HepG2 (cell line): Measurements from ENCODE around the gene ACAN. TPM values are rescaled to one million over a fixed set of nuclear protein-coding genes. Genes with fewer than 3 reads are reported as not detected.

ENCODE experiments used
- ATAC-seq: fragments of 200-7000 bp; cut with Tn5 transposase; 3 replicates; pipeline ENCODE4 v1.9.1; 2020; ENCODE audit warnings: mild to moderate bottlenecking, moderate library complexity
- BruUV-seq: library from RNA; stranded (reverse); fragments of 400-500 nt; replicated peaks from 2 replicates; lab custom pipeline; 2021; lab: Mats Ljungman, UMichigan
- CTCF ChIA-PET: fragments of 300-600 bp; formaldehyde crosslinking; extraction: SDS; loops from one replicate; lab custom pipeline; 2021; ENCODE audit warnings: low total read pairs, inconsistent platforms, low intra/inter-chr PET ratio; lab: Yijun Ruan, JAX
- POLR2A ChIA-PET: fragments of 350-600 bp; sonication (Branson Sonifier 250); formaldehyde crosslinking; loops from one replicate; lab custom pipeline; 2020; ENCODE audit warnings: antibody characterized with exemption, inconsistent platforms; lab: Yijun Ruan, JAX
- DNase-seq: peaks from one replicate; pipeline ENCODE4 v3.0.0-alpha.2; 2015; ENCODE audit warnings: low spot score
- FAIRE-seq: peaks from 3 replicates; lab custom pipeline; 2011; peaks lifted over from hg19 to GRCh38; lab: Jason Lieb, UNC
- H2AFZ ChIP-seq: one replicate; pipeline ENCODE4 v1.6.1; 2011; ENCODE audit warnings: low read length, inconsistent platforms
- H3K27ac ChIP-seq: fragments of 300-600 bp; 3 replicates; pipeline ENCODE4 v1.8.0; 2011; ENCODE audit warnings: mixed run types, mild to moderate bottlenecking, mixed read lengths, low read length, inconsistent platforms; ENCODE audit not compliant: insufficient read depth; ENCODE audit errors: extremely low read length
- H3K27me3 ChIP-seq, 2 experiments: fragments of 200-600 bp in 1 of 2; 2 replicates in 1 of 2; 3 replicates in 1 of 2; pipeline versions ENCODE4 v1.6.0 to v1.8.0; 2011; ENCODE audit warnings: low read length in 2 of 2, mild to moderate bottlenecking in 2 of 2, moderate library complexity in 2 of 2, inconsistent platforms in 1 of 2; ENCODE audit not compliant: insufficient read depth in 2 of 2, control insufficient read depth in 1 of 2
- H3K36me3 ChIP-seq, 2 experiments: fragments of 200-600 bp in 1 of 2; replicated peaks in 1 of 2; 2 replicates in 1 of 2; 3 replicates in 1 of 2; pipeline versions ENCODE4 v1.5.1 to v1.8.0; 2011; ENCODE audit warnings: low read length in 2 of 2, inconsistent platforms in 1 of 2; ENCODE audit not compliant: insufficient read depth in 2 of 2, control insufficient read depth in 1 of 2
- H3K4me1 ChIP-seq: 2 replicates; pipeline ENCODE4 v1.5.1; 2012; ENCODE audit warnings: low read length, inconsistent platforms; ENCODE audit not compliant: insufficient read depth
- H3K4me2 ChIP-seq: 2 replicates; pipeline ENCODE4 v1.6.0; 2011; ENCODE audit warnings: low read depth, low read length, inconsistent platforms
- H3K4me3 ChIP-seq, 3 experiments: fragments of 200-600 bp in 1 of 3; sonication (generic), shearing (Covaris generic) in 1 of 3; replicated peaks in 1 of 3; 2 replicates each; pipeline ENCODE4 v1.5.1; 2011 to 2016; ENCODE audit warnings: low read length in 3 of 3, inconsistent platforms in 2 of 3, low read depth in 2 of 3, mild to moderate bottlenecking in 2 of 3, control low read depth in 1 of 3, mixed read lengths in 1 of 3; ENCODE audit not compliant: insufficient read depth in 1 of 3
- H3K79me2 ChIP-seq: one replicate; pipeline ENCODE4 v1.6.1; 2011; ENCODE audit warnings: low read length, inconsistent platforms; ENCODE audit not compliant: insufficient read depth
- H3K9ac ChIP-seq: 2 replicates; pipeline ENCODE4 v1.6.0; 2011; ENCODE audit warnings: mild to moderate bottlenecking, low read depth, low read length, inconsistent platforms; ENCODE audit not compliant: insufficient read depth
- H3K9me3 ChIP-seq: 2 replicates; pipeline ENCODE4 v1.5.1; 2012; ENCODE audit warnings: mild to moderate bottlenecking, low read length
- H4K20me1 ChIP-seq: 2 replicates; pipeline ENCODE4 v1.6.0; 2011; ENCODE audit warnings: inconsistent platforms, mild to moderate bottlenecking, low read length, moderate library complexity; ENCODE audit not compliant: insufficient read depth
- GABPB1 ChIP-seq: IDR thresholded peaks from 2 replicates; pipeline ENCODE4 v1.6.1; 2016; ENCODE audit warnings: mild to moderate bottlenecking, missing genetic modification reagents, moderate library complexity, missing compliant biosample characterization
- HNRNPK ChIP-seq: fragments of 200-400 bp; formaldehyde crosslinking; IDR thresholded peaks from 2 replicates; pipeline ENCODE4 v1.6.1; 2018; ENCODE audit warnings: low read length, low read depth, moderate library complexity, mild to moderate bottlenecking; ENCODE audit not compliant: poor library complexity, severe bottlenecking
- KDM4B ChIP-seq: sonication (generic); formaldehyde crosslinking; IDR thresholded peaks from 2 replicates; pipeline ENCODE4 v1.4.0; 2020; ENCODE audit warnings: missing genetic modification reagents
- LRRFIP1 ChIP-seq: sonication (generic); formaldehyde crosslinking; conservative IDR thresholded peaks from 2 replicates; pipeline ENCODE4 v1.4.0; 2020; ENCODE audit warnings: missing genetic modification reagents
- MAFF ChIP-seq: IDR thresholded peaks from 2 replicates; pipeline ENCODE4 v1.6.1; 2011; ENCODE audit warnings: low read depth, low read length, improper control_type of control experiment
- NR1H2 ChIP-seq: sonication (generic); formaldehyde crosslinking; IDR thresholded peaks from 2 replicates; pipeline ENCODE4 v1.8.1; 2022; ENCODE audit warnings: low read depth, missing genetic modification reagents, borderline replicate concordance
- PITX1 ChIP-seq: sonication (generic); formaldehyde crosslinking; IDR thresholded peaks from 2 replicates; pipeline ENCODE4 v1.5.1; 2020; ENCODE audit warnings: mild to moderate bottlenecking, missing genetic modification reagents
- SP2 ChIP-seq: sonication (generic); formaldehyde crosslinking; IDR thresholded peaks from 2 replicates; pipeline ENCODE4 v1.5.1; 2020; ENCODE audit warnings: mild to moderate bottlenecking, missing genetic modification reagents
- ZBED4 ChIP-seq: sonication (generic); formaldehyde crosslinking; IDR thresholded peaks from 2 replicates; pipeline ENCODE4 v1.4.0; 2020; ENCODE audit warnings: missing genetic modification reagents, borderline replicate concordance
- ZBTB42 ChIP-seq: sonication (generic); formaldehyde crosslinking; IDR thresholded peaks from 2 replicates; pipeline ENCODE4 v1.5.0; 2020; ENCODE audit warnings: mild to moderate bottlenecking, missing genetic modification reagents
- ZFP41 ChIP-seq: sonication (generic); formaldehyde crosslinking; IDR thresholded peaks from 2 replicates; pipeline ENCODE4 v1.4.0; 2020; ENCODE audit warnings: mild to moderate bottlenecking, missing genetic modification reagents, borderline replicate concordance
- ZNF275 ChIP-seq: sonication (generic); formaldehyde crosslinking; IDR thresholded peaks from 2 replicates; pipeline ENCODE4 v1.8.0; 2022; ENCODE audit warnings: missing genetic modification reagents, mild to moderate bottlenecking, inconsistent platforms, borderline replicate concordance
- ZNF607 ChIP-seq: sonication (generic); formaldehyde crosslinking; IDR thresholded peaks from 2 replicates; pipeline ENCODE4 v1.5.1; 2020; ENCODE audit warnings: missing genetic modification reagents, mild to moderate bottlenecking, borderline replicate concordance
- ZNF614 ChIP-seq: IDR thresholded peaks from 2 replicates; pipeline ENCODE4 v1.6.1; 2018; ENCODE audit warnings: missing biosample characterization, missing genetic modification reagents, inconsistent platforms, borderline replicate concordance
- ZNF740 ChIP-seq: sonication (generic); formaldehyde crosslinking; IDR thresholded peaks from 2 replicates; pipeline ENCODE4 v1.4.0; 2020; ENCODE audit warnings: missing genetic modification reagents
- WGBS: methylation state at CpG from one replicate; pipeline ENCODE4 v1.1.6; 2017; ENCODE audit warnings: low lambda C conversion rate; 5-methylcytosine and 5-hydroxymethylcytosine counted together
- in situ Hi-C: cut with HindIII; loops from 2 replicates; pipeline ENCODE4 v1.10.0; 2017; ENCODE audit warnings: low pct_unique_long_range_greater_than_20kb; ENCODE audit not compliant: extremely low pct_ligation_motif_present
- intact Hi-C: fragments of 100-400 bp; cut with micrococcal nuclease; formaldehyde crosslinking; loops from one replicate; pipeline ENCODE4 v1.10.0; 2022; ENCODE audit not compliant: unreplicated experiment
- polyA plus RNA-seq, 8 experiments: library from polyadenylated mRNA; depleted of rRNA in 3 of 8; stranded (reverse) in 7 of 8; unstranded in 1 of 8; fragments of >200 nt; fragmentation: Illumina TruSeq in 4 of 8; extraction: Trizol in 4 of 8; gene quantifications; 2 replicates each; pipeline versions ENCODE4 v1.2.1 to v1.2.3, GENCODE V29; 2011 to 2016; ENCODE audit warnings: low read depth in 4 of 8, missing spikeins in 1 of 8, mixed read lengths in 1 of 8; ENCODE audit not compliant: insufficient read depth in 1 of 8
- total RNA-seq, 5 experiments: library from RNA; depleted of rRNA; stranded (reverse); fragments of >200 nt; fragmentation: Illumina TruSeq; extraction: Trizol; gene quantifications; 2 replicates each; pipeline ENCODE4 v1.2.3, GENCODE V29; 2016; ENCODE audit warnings: low read depth in 1 of 5

The ACAN gene
- total and polyA plus RNA-seq, 2 of the 13 experiments (the other 11 are each of a cell fraction or from before 2014, with no cell fraction given), result not detected

- Histone ChIP-seq H4K20me1 (no peaks in the 10 kb centered on the region), H3K36me3 (no peaks in the 10 kb centered on the region), H3K9ac (no peak overlapping the region), H3K27ac (no peak overlapping the region), H3K9me3 (no peaks in the 10 kb centered on the region), H3K4me3 (no peak overlapping the region), H3K4me1 (no peaks in the 10 kb centered on the region), H3K27me3 (peaks cover 0 to 13% of the 10 kb centered on the region in 2 experiments; a peak in 3 of 5 replicates), H2AFZ (no peak overlapping the region), H3K4me2 (no peak overlapping the region), H3K79me2 (no peaks in the 10 kb centered on the region)
- DNase-seq (no peak), FAIRE-seq (no peak), ATAC-seq (no peak)
- ChIA-PET POLR2A (no interaction called here), CTCF (no interaction called here)
- BruUV-seq, result no TSS peak
- intact Hi-C loops (loop anchor here (10.0 kb wide), 1 partner anchor 215 kb away; the partner anchor contains the start of gene AEN), in situ Hi-C loops (loop anchor here (10.0 kb wide), 1 partner anchor 365 kb away; no protein-coding TSS in a partner anchor)
- no peak for TF ChIP-seq ZNF275 (CRISPR knock-in tag)
- TF ChIP-seq SP2 (CRISPR knock-in tag), result no peak
- TF ChIP-seq GABPB1 (CRISPR knock-in tag), result no peak
- TF ChIP-seq ZNF740, result no peak
- TF ChIP-seq ZBTB42 (CRISPR knock-in tag), result no peak
- no peak for TF ChIP-seq LRRFIP1 (CRISPR knock-in tag)
- no peak for TF ChIP-seq PITX1
- TF ChIP-seq KDM4B (CRISPR knock-in tag), result no peak
- TF ChIP-seq ZNF607 (CRISPR knock-in tag), result no peak
- no peak for TF ChIP-seq ZNF614 (CRISPR knock-in tag)
- no peak for TF ChIP-seq ZFP41 (CRISPR knock-in tag)
- TF ChIP-seq ZBED4 (CRISPR knock-in tag), result no peak
- TF ChIP-seq MAFF, result no peak
- no peak for TF ChIP-seq NR1H2
- TF ChIP-seq HNRNPK, result no peak
- WGBS, result 32% methylated on average over 11 of the region's 16 CpGs
Observed at GRCh38 chr15:88839961-88840360, 36.7 kb downstream of the ACAN start.
